Astrocyte (in vitro differentiated cells and primary cell): Measurements from ENCODE around the gene LRBA.

Experiments used
- CTCF ChIP-seq: IDR thresholded peaks from 2 replicates; pipeline ENCODE4 v1.5.1; 2011; ENCODE audit warnings: low read depth, mild to moderate bottlenecking, inconsistent platforms, low read length, moderate library complexity; ENCODE audit not compliant: insufficient read depth
- EZH2 ChIP-seq: IDR thresholded peaks from 2 replicates; pipeline ENCODE4 v1.6.1; 2012; ENCODE audit warnings: mild to moderate bottlenecking, low read length, inconsistent platforms; ENCODE audit not compliant: insufficient read depth

GRCh38 chr4:150543042-150543441 is 472.0 kb downstream of the LRBA start:
- TF ChIP-seq CTCF: no peak
- TF ChIP-seq EZH2: no peak
